Measurements from ENCODE around the gene INTS3.

- peak in 3 of 4 experiments; percentile 29 to 59 (median 42) for TF ChIP-seq CTCF (IDR thresholded peaks at IDR 0.05)
- no peak for TF ChIP-seq POLR2A (IDR thresholded peaks at IDR 0.05)
Observed at GRCh38 chr1:153771841-153772593, 44.2 kb downstream of the INTS3 start.

Measured in gastroesophageal sphincter (tissue), 3 donors.